Measurements from ENCODE around the gene UBE2O. TPM values are rescaled to one million over a fixed set of nuclear protein-coding genes. Genes with fewer than 3 reads are reported as not detected.

Gene UBE2O
- polyA plus RNA-seq, 1 of the 3 experiments (the other 2 are of a cell fraction) = 25.4 TPM

- Histone ChIP-seq H3K4me3 (ENCODE audit: low read depth in 2 of 2, low read length in 1 of 2) (no peak overlapping the region), H3K9ac (no peak overlapping the region), H3K9me3 (no peaks in the 10 kb centered on the region), H2AFZ (ENCODE audit: low read depth) (no peak overlapping the region), H3K27me3 (ENCODE audit: insufficient read depth) (no peaks in the 10 kb centered on the region), H3K27ac (ENCODE audit: low read depth in 2 of 2, low read length in 1 of 2) (no peak overlapping the region), H3K79me2 (ENCODE audit: insufficient read depth) (peaks cover 94% of the 10 kb centered on the region), H3K4me1 (ENCODE audit: control insufficient read depth in 1 of 2, insufficient read depth in 2 of 2, low read depth in 1 of 2, low read length in 1 of 2) (peaks cover 0 to 13% of the 10 kb centered on the region in 2 experiments; a peak in 1 of 4 replicates), H3K9me2 (no peaks in the 10 kb centered on the region), H4K20me1 (ENCODE audit: insufficient read depth) (peaks cover 78% of the 10 kb centered on the region), H3F3A (replicated peaks; ENCODE audit: insufficient read depth) (no peaks in the 10 kb centered on the region), H3K36me3 (replicated peaks in 1 of 2; ENCODE audit: control insufficient read depth in 1 of 2, insufficient read depth in 2 of 2, low read length in 1 of 2) (no peaks in the 10 kb centered on the region), H3K4me2 (no peak overlapping the region)
- TF ChIP-seq ZBTB33 (IDR thresholded peaks at IDR 0.05; ENCODE audit: borderline replicate concordance, low read depth) = no peak
- no peak for TF ChIP-seq IRF3 (IDR thresholded peaks at IDR 0.05; ENCODE audit: low read depth, low read length)
- TF ChIP-seq YY1 (IDR thresholded peaks at IDR 0.05; ENCODE audit: low read depth) = no peak
- no peak for TF ChIP-seq JUND (IDR thresholded peaks at IDR 0.05)
- TF ChIP-seq CHD2 (IDR thresholded peaks at IDR 0.05; ENCODE audit: low read length, partially characterized antibody) = no peak
- TF ChIP-seq MAX (IDR thresholded peaks at IDR 0.05; ENCODE audit: low read depth) = no peak
- TF ChIP-seq FOXM1 (IDR thresholded peaks at IDR 0.05; ENCODE audit: low read depth) = no peak
- TF ChIP-seq TEAD4 (IDR thresholded peaks at IDR 0.05; ENCODE audit: borderline replicate concordance, insufficient read depth) = no peak
- TF ChIP-seq RFX5 (IDR thresholded peaks at IDR 0.05; ENCODE audit: low read length) = no peak
- TF ChIP-seq SIN3A (IDR thresholded peaks at IDR 0.05; ENCODE audit: borderline replicate concordance, low read depth, low read length) = no peak
- no peak for TF ChIP-seq MEF2A (IDR thresholded peaks at IDR 0.05; ENCODE audit: borderline replicate concordance, low read depth)
- WGBS (ENCODE audit: low lambda C conversion rate) = 92% methylated on average over 7 of the region's 7 CpGs
- DNase-seq = no peak
- POLR2A ChIA-PET = interaction anchor here (0.6 to 1.1 kb wide), 3 partner anchors 108 to 332 kb away, joined by 3 to 4 read pairs (median 3); no protein-coding TSS in a partner anchor
- CTCF ChIA-PET = interaction anchor here (0.9 to 5.7 kb wide), 10 partner anchors 15 to 253 kb away, joined by 3 to 40 read pairs (median 4); no protein-coding TSS in a partner anchor
Observed at GRCh38 chr17:76434870-76435269, 18.1 kb downstream of the UBE2O start.

- Histone ChIP-seq H3K4me3 (ENCODE audit: low read depth in 2 of 2, low read length in 1 of 2) (no peak overlapping the region), H3K79me2 (ENCODE audit: insufficient read depth) (peaks cover 94% of the 10 kb centered on the region), H3F3A (replicated peaks; ENCODE audit: insufficient read depth) (no peaks in the 10 kb centered on the region), H3K27me3 (ENCODE audit: insufficient read depth) (no peaks in the 10 kb centered on the region), H3K9me3 (no peaks in the 10 kb centered on the region), H3K9ac (no peak overlapping the region), H3K4me2 (no peak overlapping the region), H3K9me2 (no peaks in the 10 kb centered on the region), H3K36me3 (replicated peaks in 1 of 2; ENCODE audit: control insufficient read depth in 1 of 2, insufficient read depth in 2 of 2, low read length in 1 of 2) (no peaks in the 10 kb centered on the region), H3K4me1 (ENCODE audit: control insufficient read depth in 1 of 2, insufficient read depth in 2 of 2, low read depth in 1 of 2, low read length in 1 of 2) (peaks cover 0 to 11% of the 10 kb centered on the region in 2 experiments; a peak in 1 of 4 replicates), H3K27ac (ENCODE audit: low read depth in 2 of 2, low read length in 1 of 2) (no peak overlapping the region), H4K20me1 (ENCODE audit: insufficient read depth) (peaks cover 71% of the 10 kb centered on the region), H2AFZ (ENCODE audit: low read depth) (no peak overlapping the region)
- POLR2A ChIA-PET = no interaction called here
- WGBS (ENCODE audit: low lambda C conversion rate) = 95% methylated on average over 9 of the region's 9 CpGs
- DNase-seq = no peak
- CTCF ChIA-PET = no interaction called here
- no peak for TF ChIP-seq MXI1 (IDR thresholded peaks at IDR 0.05; ENCODE audit: low read depth, low read length)
- no peak for TF ChIP-seq GATA2 (CRISPR knock-in tag; IDR thresholded peaks at IDR 0.05)
- no peak for TF ChIP-seq RFX5 (IDR thresholded peaks at IDR 0.05; ENCODE audit: low read length)
- no peak for TF ChIP-seq ELF1 (IDR thresholded peaks at IDR 0.05)
- no peak for TF ChIP-seq FOXM1 (IDR thresholded peaks at IDR 0.05; ENCODE audit: low read depth)
- TF ChIP-seq NFIC (IDR thresholded peaks at IDR 0.05; ENCODE audit: borderline replicate concordance) = no peak
- TF ChIP-seq TEAD4 (IDR thresholded peaks at IDR 0.05; ENCODE audit: borderline replicate concordance, insufficient read depth) = no peak
- no peak for TF ChIP-seq YY1 (IDR thresholded peaks at IDR 0.05; ENCODE audit: low read depth)
- TF ChIP-seq JUND (IDR thresholded peaks at IDR 0.05) = no peak
- no peak for TF ChIP-seq NRF1 (IDR thresholded peaks at IDR 0.05; ENCODE audit: low read depth, low read length)
- no peak for TF ChIP-seq CTCF (IDR thresholded peaks at IDR 0.05)
- no peak for TF ChIP-seq POLR2AphosphoS5 (IDR thresholded peaks at IDR 0.05; ENCODE audit: low read depth, low read length)
- no peak for TF ChIP-seq RAD21 (IDR thresholded peaks at IDR 0.05; ENCODE audit: low read length)
- TF ChIP-seq RXRA (IDR thresholded peaks at IDR 0.05; ENCODE audit: borderline replicate concordance, low read depth) = no peak
- no peak for TF ChIP-seq EP300 (IDR thresholded peaks at IDR 0.05; ENCODE audit: borderline replicate concordance in 1 of 2, low read depth in 1 of 2, low read length in 1 of 2)
- TF ChIP-seq ZBTB33 (IDR thresholded peaks at IDR 0.05; ENCODE audit: borderline replicate concordance, low read depth) = no peak
Observed at GRCh38 chr17:76433693-76434092, 19.3 kb downstream of the UBE2O start.

All from SK-N-SH (cell line).